Astrocyte (in vitro differentiated cells and primary cell): ENCODE data around the gene GTPBP2. TPM values are rescaled to one million over a fixed set of nuclear protein-coding genes. Genes with fewer than 3 reads are reported as not detected.

ENCODE experiments used
- DNase-seq: peaks from one replicate; pipeline ENCODE4 v3.0.0-alpha.2; 2010; ENCODE audit warnings: low read depth
- FAIRE-seq: peaks from 2 replicates; lab custom pipeline; 2011; peaks lifted over from hg19 to GRCh38; lab: Jason Lieb, UNC
- H2AFZ ChIP-seq: 2 replicates; pipeline ENCODE4 v1.6.0; 2012; ENCODE audit warnings: low read depth, low read length, inconsistent platforms
- H3K27ac ChIP-seq: 2 replicates; pipeline ENCODE4 v1.5.1; 2011; ENCODE audit warnings: low read depth, low read length, inconsistent platforms
- H3K27me3 ChIP-seq: 2 replicates; pipeline ENCODE4 v1.6.0; 2011; ENCODE audit warnings: low read length, inconsistent platforms; ENCODE audit not compliant: insufficient read depth
- H3K36me3 ChIP-seq: 2 replicates; pipeline ENCODE4 v1.5.1; 2011; ENCODE audit warnings: low read length, inconsistent platforms; ENCODE audit not compliant: insufficient read depth
- H3K4me1 ChIP-seq: 2 replicates; pipeline ENCODE4 v1.5.1; 2011; ENCODE audit warnings: low read length, inconsistent platforms; ENCODE audit not compliant: insufficient read depth
- H3K4me2 ChIP-seq: 2 replicates; pipeline ENCODE4 v1.6.0; 2012; ENCODE audit warnings: low read length, inconsistent platforms
- H3K4me3 ChIP-seq: 2 replicates; pipeline ENCODE4 v1.5.1; 2011; ENCODE audit warnings: low read depth, mild to moderate bottlenecking, low read length, inconsistent platforms; ENCODE audit not compliant: insufficient read depth
- H3K79me2 ChIP-seq: 2 replicates; pipeline ENCODE4 v1.6.0; 2012; ENCODE audit warnings: mild to moderate bottlenecking, low read length, inconsistent platforms; ENCODE audit not compliant: insufficient read depth
- H3K9ac ChIP-seq: 2 replicates; pipeline ENCODE4 v1.6.0; 2012; ENCODE audit warnings: mild to moderate bottlenecking, low read length, inconsistent platforms
- H3K9me3 ChIP-seq: 2 replicates; pipeline ENCODE4 v1.5.1; 2012; ENCODE audit warnings: low read depth, mild to moderate bottlenecking, low read length, inconsistent platforms; ENCODE audit not compliant: insufficient read depth
- H4K20me1 ChIP-seq: 2 replicates; pipeline ENCODE4 v1.6.0; 2012; ENCODE audit warnings: low read length, inconsistent platforms; ENCODE audit not compliant: insufficient read depth
- H3K27ac Mint-ChIP-seq: one replicate; pipeline ENCODE4 v1.8.0; 2021; ENCODE audit warnings: mild to moderate bottlenecking, mixed read lengths; ENCODE audit not compliant: unreplicated experiment
- H3K27me3 Mint-ChIP-seq: one replicate; pipeline ENCODE4 v1.8.0; 2021; ENCODE audit warnings: low read depth, mixed read lengths; ENCODE audit not compliant: unreplicated experiment
- H3K36me3 Mint-ChIP-seq: one replicate; pipeline ENCODE4 v1.8.0; 2021; ENCODE audit warnings: low read depth, mixed read lengths; ENCODE audit not compliant: unreplicated experiment
- H3K4me1 Mint-ChIP-seq: one replicate; pipeline ENCODE4 v1.8.0; 2021; ENCODE audit warnings: low read depth, mixed read lengths; ENCODE audit not compliant: unreplicated experiment
- H3K4me3 Mint-ChIP-seq: one replicate; pipeline ENCODE4 v1.8.0; 2021; ENCODE audit warnings: mild to moderate bottlenecking, moderate library complexity, mixed read lengths; ENCODE audit not compliant: unreplicated experiment
- H3K9me3 Mint-ChIP-seq: one replicate; pipeline ENCODE4 v1.8.0; 2021; ENCODE audit warnings: mild to moderate bottlenecking, mixed read lengths; ENCODE audit not compliant: unreplicated experiment
- EZH2 ChIP-seq: IDR thresholded peaks from 2 replicates; pipeline ENCODE4 v1.6.1; 2012; ENCODE audit warnings: mild to moderate bottlenecking, low read length, inconsistent platforms; ENCODE audit not compliant: insufficient read depth
- total RNA-seq: library from RNA; stranded (reverse); gene quantifications from 2 replicates; pipeline ENCODE4 v1.2.1, GENCODE V29; 2021
- TF ChIP-seq, protein P1 (sequence below): IDR thresholded peaks from 2 replicates; pipeline ENCODE4 v1.5.1; 2011; ENCODE audit warnings: low read depth, mild to moderate bottlenecking, inconsistent platforms, low read length, moderate library complexity; ENCODE audit not compliant: insufficient read depth

The GTPBP2 gene
- total RNA-seq, 1 donor from 2014 or later: 86.6 TPM

DNA sequence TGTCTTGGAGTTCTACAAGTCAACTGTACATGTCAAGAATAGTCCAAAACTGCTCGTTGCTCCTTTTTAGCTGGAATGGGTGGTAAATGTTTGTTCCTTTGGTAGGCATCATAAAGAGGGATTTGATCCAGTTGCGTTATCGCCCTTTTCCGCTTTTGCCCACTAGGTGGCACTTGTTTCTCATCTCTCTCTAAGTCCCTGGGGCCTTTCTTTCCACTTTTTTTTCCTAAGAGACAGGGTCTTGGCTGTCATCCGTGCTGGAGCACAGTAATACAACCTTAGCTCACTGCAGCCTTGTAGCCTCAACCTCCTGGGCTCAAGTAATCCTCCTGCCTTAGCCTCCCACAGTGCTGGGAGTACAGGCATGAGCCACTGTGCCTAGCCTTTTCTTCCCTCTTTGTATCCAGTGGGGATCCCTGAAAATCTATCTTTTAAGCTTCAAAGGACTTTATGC is 20.7 kb downstream of the GTPBP2 start:
- no peak for FAIRE-seq
- peaks cover 8% of the 10 kb centered on the region for H4K20me1 ChIP-seq
- TF ChIP-seq EZH2: no peak
- TF ChIP-seq, protein P1, sequence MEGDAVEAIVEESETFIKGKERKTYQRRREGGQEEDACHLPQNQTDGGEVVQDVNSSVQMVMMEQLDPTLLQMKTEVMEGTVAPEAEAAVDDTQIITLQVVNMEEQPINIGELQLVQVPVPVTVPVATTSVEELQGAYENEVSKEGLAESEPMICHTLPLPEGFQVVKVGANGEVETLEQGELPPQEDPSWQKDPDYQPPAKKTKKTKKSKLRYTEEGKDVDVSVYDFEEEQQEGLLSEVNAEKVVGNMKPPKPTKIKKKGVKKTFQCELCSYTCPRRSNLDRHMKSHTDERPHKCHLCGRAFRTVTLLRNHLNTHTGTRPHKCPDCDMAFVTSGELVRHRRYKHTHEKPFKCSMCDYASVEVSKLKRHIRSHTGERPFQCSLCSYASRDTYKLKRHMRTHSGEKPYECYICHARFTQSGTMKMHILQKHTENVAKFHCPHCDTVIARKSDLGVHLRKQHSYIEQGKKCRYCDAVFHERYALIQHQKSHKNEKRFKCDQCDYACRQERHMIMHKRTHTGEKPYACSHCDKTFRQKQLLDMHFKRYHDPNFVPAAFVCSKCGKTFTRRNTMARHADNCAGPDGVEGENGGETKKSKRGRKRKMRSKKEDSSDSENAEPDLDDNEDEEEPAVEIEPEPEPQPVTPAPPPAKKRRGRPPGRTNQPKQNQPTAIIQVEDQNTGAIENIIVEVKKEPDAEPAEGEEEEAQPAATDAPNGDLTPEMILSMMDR: peak; percentile 89
- no peaks in the 10 kb centered on the region for H3K9me3 ChIP-seq
- no peaks in the 10 kb centered on the region for H3K79me2 ChIP-seq
- Mint-ChIP-seq H3K27me3 (no peaks in the 10 kb centered on the region), H3K27ac (peak overlapping the region; percentile 16), H3K9me3 (no peaks in the 10 kb centered on the region), H3K36me3 (peaks cover 21% of the 10 kb centered on the region), H3K4me3 (peak overlapping the region; percentile 9), H3K4me1 (peaks cover 18% of the 10 kb centered on the region)
- peaks cover 29% of the 10 kb centered on the region for H3K36me3 ChIP-seq
- no peak overlapping the region for H3K9ac ChIP-seq
- no peak overlapping the region for H3K4me3 ChIP-seq
- no peaks in the 10 kb centered on the region for H3K27me3 ChIP-seq
- peaks cover 5% of the 10 kb centered on the region for H3K4me1 ChIP-seq
- no peak overlapping the region for H2AFZ ChIP-seq
- H3K4me2 ChIP-seq: no peak overlapping the region
- H3K27ac ChIP-seq: no peak overlapping the region
- DNase-seq: peak; percentile 61

DNA sequence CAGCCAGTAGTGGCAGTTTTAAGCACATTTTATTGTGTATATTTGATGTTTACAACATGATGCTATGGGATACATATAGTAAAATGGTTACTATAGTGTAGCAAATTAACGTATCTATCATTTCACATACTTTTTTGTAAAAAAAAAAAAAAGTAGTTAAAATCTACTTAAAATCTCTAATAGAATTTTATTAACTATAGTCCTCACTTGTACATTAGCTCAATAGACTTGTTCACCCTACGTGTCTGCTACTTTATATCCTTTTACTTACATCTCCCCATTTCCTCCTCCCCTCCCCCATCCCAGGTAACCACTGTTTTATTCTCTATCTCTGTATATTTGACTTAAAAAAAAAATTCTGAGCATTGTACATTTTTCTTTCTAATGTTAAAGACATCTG is 23.0 kb downstream of the GTPBP2 start:
- Histone ChIP-seq H3K9me3 (no peaks in the 10 kb centered on the region), H3K4me1 (peaks cover 5% of the 10 kb centered on the region), H3K27me3 (no peaks in the 10 kb centered on the region), H3K36me3 (peaks cover 33% of the 10 kb centered on the region), H3K4me2 (no peak overlapping the region), H3K27ac (no peak overlapping the region), H3K79me2 (no peaks in the 10 kb centered on the region), H3K4me3 (no peak overlapping the region), H4K20me1 (peaks cover 8% of the 10 kb centered on the region), H2AFZ (no peak overlapping the region), H3K9ac (no peak overlapping the region)
- DNase-seq (no peak), FAIRE-seq (no peak)
- Mint-ChIP-seq H3K27ac (no peak overlapping the region), H3K4me1 (peaks cover 18% of the 10 kb centered on the region), H3K36me3 (peaks cover 13% of the 10 kb centered on the region), H3K4me3 (no peak overlapping the region), H3K9me3 (no peaks in the 10 kb centered on the region), H3K27me3 (no peaks in the 10 kb centered on the region)
- TF ChIP-seq, protein P1: no peak
- TF ChIP-seq EZH2: no peak

GRCh38 chr6:43604174-43604573 is 24.9 kb downstream of the GTPBP2 start:
- H3K4me1 Mint-ChIP-seq: peaks cover 8% of the 10 kb centered on the region
- no peak overlapping the region for H2AFZ ChIP-seq
- no peak overlapping the region for H3K9ac ChIP-seq
- peaks cover 8% of the 10 kb centered on the region for H4K20me1 ChIP-seq
- H3K9me3 Mint-ChIP-seq: no peaks in the 10 kb centered on the region
- H3K4me3 Mint-ChIP-seq: no peak overlapping the region
- H3K4me1 ChIP-seq: peaks cover 5% of the 10 kb centered on the region
- H3K79me2 ChIP-seq: no peaks in the 10 kb centered on the region
- H3K4me3 ChIP-seq: no peak overlapping the region
- peak; percentile 84 for DNase-seq
- H3K9me3 ChIP-seq: no peaks in the 10 kb centered on the region
- H3K27ac Mint-ChIP-seq: no peak overlapping the region
- H3K36me3 ChIP-seq: peaks cover 31% of the 10 kb centered on the region
- TF ChIP-seq EZH2: no peak
- TF ChIP-seq, protein P1: no peak
- peaks cover 9% of the 10 kb centered on the region for H3K36me3 Mint-ChIP-seq
- no peaks in the 10 kb centered on the region for H3K27me3 Mint-ChIP-seq
- peak overlapping the region; percentile 11 for H3K27ac ChIP-seq
- peak overlapping the region; percentile 3 for H3K4me2 ChIP-seq
- FAIRE-seq: no peak
- H3K27me3 ChIP-seq: no peaks in the 10 kb centered on the region
